ENCODE data around the gene MYO1B.

- no peak for TF ChIP-seq EZH2 (IDR thresholded peaks at IDR 0.05; ENCODE audit: insufficient read depth, poor library complexity, severe bottlenecking)
- no peak for TF ChIP-seq EZH2phosphoT487 (IDR thresholded peaks at IDR 0.05; ENCODE audit: insufficient read depth, low read depth)
Measured at GRCh38 chr2:191467113-191467512, 221.9 kb downstream of the MYO1B start.

All from GM23248 (cell line).